ENCODE data around the gene OSBPL5.

OSBPL5 gene

DNA sequence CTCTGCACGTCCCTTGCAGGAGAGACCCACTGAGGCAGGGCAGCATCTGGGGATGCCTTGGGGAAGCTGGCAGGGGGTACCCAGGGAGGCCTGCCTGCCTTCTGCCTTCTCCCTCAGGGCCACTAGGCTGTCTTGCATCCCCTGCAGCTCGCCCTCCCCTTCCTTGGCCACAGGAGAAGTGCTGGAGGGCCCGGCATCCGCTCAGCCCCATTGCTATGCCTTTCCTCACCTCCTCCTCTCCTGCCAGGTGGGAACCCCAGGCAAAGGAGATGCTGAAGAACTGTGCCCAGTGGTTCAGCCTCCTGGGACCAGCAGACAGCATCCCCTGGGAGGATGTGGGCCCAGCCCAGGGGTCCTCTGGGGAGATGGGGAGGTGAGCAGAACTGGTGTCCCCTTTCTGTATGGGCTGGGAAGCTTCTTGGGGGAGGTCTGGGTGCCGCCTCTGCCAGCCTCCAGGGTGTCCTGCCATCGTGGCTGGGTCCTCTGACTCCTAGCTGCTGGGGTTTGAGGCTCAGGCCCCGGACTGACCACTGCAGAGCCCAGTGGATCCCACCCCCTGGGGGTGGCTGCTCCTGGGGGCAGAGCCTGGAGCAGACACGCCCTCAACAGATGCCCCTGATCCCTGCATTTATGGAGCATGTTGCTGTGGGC is 32.9 kb upstream of the OSBPL5 start:
- DNase-seq: peak; percentile 20

DNA sequence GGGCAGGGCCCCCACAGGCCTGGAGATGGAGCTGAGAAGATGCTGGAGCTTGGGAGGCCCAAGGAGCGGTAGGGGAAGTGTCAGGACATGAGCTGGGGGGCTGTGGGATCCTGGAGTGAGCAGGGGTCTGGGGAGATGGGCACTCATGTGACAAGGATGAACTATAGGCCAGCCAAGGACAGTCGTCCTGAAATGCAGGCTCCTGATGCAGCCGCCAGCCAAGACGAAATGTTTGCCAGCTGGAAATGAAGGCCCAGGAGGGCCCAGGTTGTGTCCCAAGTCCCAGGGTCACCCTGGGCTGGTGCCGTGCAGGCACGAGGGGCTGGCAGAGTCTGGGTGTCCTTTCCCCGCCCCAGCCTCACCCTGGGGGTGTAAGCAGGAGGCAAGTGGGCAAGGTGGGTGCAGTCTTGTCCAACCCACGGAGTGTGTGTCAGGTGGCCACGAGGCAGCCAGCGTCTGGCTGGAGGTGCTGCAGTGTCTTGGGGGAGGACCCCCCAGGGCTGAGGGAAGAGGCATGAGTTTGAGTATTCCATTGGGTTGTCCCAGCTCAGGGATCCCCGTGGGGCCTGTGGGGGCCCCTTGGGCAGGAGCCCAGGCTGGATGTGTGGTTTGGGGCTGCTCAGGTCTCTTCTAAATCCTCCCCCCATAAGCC is 32.1 kb upstream of the OSBPL5 start:
- no peak for DNase-seq

GRCh38 chr11:3196161-3197043 is 31.3 kb upstream of the OSBPL5 start:
- peak; percentile 53 for DNase-seq

- DNase-seq: peak; percentile 42
These were observed 30.4 kb upstream of the OSBPL5 start for GRCh38 chr11:3195251-3196160.

GRCh38 chr11:3194016-3194816 is 29.1 kb upstream of the OSBPL5 start:
- peak; percentile 41 for DNase-seq

DNA sequence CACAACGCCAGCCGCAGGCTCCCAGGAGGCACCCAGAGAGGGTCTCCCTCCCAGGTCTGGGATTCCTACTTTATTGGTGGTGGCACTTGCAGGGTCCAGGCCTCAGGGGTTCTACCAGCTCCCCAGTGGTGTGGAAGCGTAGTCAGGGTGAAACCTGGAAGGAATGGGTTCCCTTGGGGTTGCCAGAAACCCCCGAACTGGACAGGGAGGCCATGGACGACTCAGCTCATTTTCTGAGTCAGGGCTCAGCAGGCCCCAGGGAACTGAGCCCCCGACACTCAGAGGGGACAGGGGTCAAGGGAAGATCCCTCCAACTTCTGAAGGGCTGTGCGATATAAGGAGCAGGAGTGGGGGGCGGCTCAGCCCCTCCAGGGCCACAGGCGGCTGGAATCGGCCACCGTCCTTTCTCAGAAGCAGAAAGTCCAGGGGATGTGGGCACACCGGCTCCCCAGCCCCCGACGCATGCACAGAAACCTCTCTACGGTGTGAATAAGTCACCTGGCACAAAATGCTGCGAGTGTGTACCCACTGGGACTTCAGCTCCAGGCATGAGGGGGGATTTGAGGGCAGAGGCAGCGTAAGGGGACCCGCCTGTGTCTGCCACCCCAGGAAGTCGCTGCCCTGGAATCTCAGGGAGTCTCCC is 28.4 kb upstream of the OSBPL5 start:
- DNase-seq: peak; percentile 6

- peak; percentile 27 for DNase-seq
These were observed 27.6 kb upstream of the OSBPL5 start for GRCh38 chr11:3192511-3193372.

DNA sequence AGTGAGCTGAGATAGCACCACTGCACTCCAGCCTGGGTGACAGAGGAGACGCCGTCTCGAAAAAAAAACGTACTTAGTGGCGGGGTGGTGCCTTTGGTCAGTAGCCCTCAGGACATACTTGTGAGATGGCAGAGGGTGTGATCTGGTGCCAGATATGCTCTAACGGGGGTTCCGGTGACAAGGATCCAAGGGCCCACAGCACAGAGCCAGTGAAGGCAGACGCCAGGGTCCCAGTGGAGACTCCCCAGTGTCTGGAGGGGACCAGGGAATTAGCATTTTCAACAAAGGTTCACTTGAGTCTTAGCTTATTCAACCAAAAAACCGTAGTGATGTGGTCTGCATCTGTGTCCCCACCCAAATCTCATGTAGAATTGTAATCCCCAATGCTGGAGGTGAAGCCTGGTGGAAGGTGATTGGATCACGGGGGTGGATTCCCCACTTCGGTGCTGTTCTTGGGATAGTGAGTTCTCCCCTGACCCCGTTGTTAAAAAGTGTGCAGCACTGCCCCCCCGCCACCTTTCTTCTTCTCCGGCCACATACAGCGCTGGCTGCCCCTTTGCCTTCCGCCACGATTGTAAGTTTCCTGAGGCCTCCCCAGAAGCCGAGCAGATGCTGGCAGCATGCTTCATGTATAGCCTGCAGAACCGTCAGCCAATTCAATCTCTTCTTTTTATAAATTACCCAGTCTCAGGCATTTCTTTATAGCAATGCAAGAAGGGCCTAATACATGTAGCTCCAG is 26.6 kb upstream of the OSBPL5 start:
- peak; percentile 31 for DNase-seq

- no peak for DNase-seq
These were observed 25.5 kb upstream of the OSBPL5 start for GRCh38 chr11:3190600-3190999.

GRCh38 chr11:3189886-3190583 is 24.9 kb upstream of the OSBPL5 start:
- DNase-seq: peak; percentile 30

DNA sequence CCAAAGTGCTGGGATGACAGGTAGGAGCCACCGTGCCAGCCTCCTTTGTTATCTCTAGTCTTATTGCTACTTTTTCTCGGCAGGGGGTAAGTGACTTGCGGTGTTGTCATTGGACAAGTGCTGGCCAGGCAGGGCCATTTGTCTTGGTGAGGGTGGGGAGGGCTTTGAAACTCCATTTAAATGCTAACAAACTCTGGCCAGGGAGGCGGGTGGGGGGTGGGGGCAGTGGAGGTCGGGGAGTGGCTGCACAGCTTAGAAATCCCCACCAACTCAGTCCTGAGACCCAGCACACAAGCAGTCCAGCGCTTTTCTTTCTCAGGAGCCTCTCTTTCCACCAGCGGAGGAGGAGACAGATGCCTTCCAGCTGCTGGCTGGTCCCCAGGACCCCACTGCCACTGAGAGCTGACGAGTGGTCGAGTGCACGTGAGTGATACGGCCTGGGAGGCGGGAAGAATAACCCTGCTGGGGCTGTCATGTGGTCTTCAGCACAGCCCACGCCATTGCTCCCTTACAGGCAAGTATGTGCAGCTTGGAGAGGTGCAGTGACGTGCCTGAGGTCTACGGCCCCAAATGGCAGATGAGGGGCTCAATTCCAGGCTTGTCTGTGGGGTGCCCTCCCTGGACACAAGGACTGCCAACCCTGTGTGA is 24.2 kb upstream of the OSBPL5 start:
- DNase-seq: peak; percentile 23

DNA sequence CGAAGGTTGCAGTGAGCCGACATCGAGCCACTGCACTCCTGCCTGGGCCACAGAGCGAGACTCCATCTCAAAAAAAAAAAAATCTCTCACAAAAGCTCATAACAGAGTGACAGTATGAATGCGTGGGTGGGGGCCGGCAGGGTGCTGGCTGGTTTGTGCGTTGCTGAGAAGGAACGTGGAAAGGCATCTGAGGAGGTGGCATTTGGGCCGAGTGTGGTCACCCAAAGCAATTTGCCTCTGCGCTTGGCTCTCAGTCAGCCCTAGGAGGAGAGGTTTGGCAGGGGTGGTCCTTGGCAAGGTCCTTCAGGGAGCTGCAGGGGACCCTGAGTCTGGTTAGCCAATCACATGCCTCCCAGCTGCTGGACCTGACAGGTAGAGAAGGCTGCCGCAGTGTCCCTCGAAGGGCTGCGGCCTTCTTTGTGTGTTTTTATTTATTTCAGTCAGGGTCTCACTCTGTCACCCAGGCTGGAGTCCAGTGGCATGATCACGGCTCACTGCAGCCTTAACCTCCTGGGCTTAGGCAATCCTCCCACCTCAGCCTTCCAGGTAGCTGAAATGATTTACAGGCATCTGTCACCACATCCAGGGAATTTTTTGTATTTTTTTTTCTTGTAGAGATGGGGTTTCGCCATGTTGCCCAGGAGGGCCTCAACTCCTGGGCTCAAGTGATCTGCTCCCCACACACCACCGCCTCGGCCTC is 23.5 kb upstream of the OSBPL5 start:
- peak; percentile 29 for DNase-seq

DNA sequence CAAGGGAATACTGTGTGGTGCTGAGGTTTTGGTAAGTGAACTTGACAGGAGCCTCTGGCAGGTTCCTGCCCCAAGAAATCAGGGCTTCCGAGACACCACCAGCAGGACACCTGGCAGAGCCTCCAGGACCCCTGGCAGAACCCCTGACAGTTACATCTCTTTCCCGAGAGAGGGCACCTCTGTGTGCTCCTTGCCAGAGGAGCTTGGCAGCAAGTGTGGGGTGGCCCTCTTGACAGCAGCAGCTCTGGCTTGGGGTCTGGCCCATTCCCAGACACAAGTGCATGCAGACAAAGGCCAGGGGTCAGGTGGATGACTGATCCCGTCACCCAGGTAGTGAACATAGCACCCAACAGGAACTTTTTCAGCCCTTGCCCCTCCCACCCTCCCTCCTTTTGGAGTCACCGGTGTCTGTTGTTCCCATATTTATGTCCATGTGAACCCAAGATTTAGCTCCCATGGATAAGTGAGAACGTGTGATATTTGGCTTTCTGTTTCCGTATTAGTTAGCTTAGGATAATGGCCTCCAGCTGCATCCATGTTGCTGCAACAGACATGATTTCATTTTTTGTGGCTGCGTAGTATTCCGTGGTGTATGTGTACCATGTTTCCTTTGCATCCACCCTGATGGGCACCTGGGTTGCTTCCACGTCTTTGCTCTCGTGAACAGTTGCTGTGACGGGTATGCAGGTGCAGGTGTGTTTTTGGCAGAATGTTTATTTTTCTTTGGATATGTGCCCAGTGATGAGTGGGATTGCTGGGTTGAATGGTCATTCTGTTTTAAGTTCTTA is 21.2 kb upstream of the OSBPL5 start:
- no peak for DNase-seq

DNA sequence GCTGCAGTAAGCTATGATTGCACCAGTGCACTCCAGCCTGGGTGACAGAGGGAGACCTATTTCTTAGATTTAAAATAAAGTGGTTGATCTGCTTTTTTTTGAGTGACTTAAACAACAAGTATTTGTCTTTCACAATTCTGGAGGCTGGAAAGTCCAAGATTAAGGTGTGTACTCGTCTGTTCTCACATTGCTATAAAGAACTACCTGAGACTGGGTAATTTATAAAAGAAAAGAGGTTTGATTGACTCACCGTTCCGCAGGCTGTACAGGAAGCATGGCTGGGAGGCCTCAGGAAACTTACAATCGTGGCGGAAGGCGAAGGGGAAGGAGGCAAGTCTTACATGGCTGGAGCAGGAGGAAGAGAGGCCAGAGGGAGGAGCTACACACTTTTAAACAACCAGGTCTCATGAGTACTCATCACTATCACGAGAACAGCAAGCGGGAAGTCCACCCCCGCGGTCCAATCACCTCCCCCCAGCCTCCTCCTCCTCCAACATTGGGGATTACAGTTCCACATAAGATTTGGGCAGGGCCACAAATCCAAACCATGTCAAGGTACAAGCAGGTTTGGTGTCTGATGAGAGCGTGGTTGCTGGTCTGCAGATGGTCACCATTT is 19.7 kb upstream of the OSBPL5 start:
- DNase-seq: no peak

- no peak for DNase-seq
These were observed 18.4 kb upstream of the OSBPL5 start for GRCh38 chr11:3183523-3183922.

DNA sequence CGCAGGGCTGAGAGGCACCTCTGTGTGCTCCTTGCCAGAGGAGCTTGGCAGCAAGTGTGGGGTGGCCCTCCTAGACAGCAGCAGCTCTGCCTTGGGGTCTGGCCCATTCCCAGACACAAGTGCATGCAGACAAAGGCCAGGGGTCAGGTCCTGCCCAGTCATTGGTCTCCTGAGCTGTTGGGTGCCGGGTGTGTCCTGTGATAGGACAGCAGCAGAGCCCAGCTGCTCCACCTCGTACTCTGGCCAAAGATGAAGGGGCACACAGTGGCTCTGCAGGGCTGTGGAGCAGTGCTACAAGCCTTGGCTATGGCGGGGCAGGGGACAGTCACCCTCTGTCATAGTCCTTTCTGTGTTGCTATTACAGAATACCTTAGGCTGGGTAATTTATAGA is 17.3 kb upstream of the OSBPL5 start:
- no peak for DNase-seq

Data from right forelimb (tissue), 1 donor.